Loucy (cell line): Measurements from ENCODE around the gene CERS6.

Experiments used
- CTCF ChIP-seq: fragments of 200-600 bp; sonication (generic); conservative IDR thresholded peaks from 2 replicates; pipeline ENCODE4 v1.5.1; 2014; ENCODE audit warnings: mild to moderate bottlenecking, antibody characterized with exemption, low read length
- EZH2phosphoT487 ChIP-seq: fragments of 200-600 bp; IDR thresholded peaks from 2 replicates; pipeline ENCODE4 v1.6.1; 2018; ENCODE audit warnings: antibody characterized with exemption, mild to moderate bottlenecking, moderate library complexity, borderline replicate concordance

DNA sequence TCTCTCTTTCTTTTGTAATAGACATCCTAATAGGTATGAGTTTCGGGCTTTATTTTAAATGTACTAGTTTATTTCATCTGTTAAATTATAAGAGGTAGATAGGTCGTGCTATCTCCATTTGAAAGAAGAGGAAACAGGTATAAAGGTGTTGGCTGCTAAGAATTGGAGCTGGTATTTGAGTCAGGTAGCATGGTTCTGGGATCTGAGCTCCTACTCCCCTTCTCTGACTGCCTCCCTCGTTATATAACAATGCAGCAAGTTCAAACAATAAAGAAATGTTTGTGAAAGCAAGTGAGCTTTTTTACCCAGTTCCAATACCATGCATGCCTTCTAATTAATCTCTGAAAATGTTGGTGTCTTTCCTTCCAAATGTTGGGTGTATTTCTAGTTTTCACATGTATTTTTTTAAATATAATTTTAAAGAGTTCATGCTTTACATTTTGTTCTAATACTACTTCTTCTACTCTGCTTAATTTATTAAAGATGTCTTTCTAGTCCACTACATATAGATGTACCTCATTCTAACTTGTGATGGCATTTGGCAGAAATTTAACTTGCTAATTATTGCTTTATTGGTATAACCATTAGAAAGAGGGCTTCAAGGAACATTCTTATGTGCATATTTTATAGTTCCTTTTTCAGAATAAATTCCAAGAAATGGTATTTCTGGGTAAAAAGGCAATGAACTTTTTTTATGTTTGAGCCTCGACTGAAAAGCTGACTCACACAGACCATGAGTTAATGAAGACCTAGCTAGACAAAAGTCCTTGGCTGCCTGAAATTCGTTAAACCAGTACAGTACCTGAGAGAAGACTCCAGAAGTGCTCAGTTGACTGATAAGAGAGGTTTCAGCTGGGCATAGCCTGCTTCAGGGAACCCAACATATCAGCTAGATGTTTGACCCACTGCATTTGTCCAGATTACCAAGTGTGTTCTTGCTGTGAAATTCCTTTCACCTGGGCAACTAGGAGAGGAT is 133.5 kb downstream of the CERS6 start:
- TF ChIP-seq CTCF (no peak), EZH2phosphoT487 (no peak)
